PFSK-1 (cell line): ENCODE results near the gene SH3PXD2A.

Experiments
- FOXP2 ChIP-seq: optimal IDR thresholded peaks from 2 replicates; pipeline ENCODE3; 2011; ENCODE audit warnings: borderline replicate concordance, control low read depth, inconsistent platforms; ENCODE audit not compliant: insufficient read depth; ENCODE audit errors: extremely low read length, extremely low read depth
- POLR2AphosphoS5 ChIP-seq: IDR thresholded peaks from 2 replicates; pipeline ENCODE4 v1.6.1; 2012; ENCODE audit warnings: low read depth, mild to moderate bottlenecking, control low read depth, low read length, moderate library complexity
- SIN3A ChIP-seq: IDR thresholded peaks from 2 replicates; pipeline ENCODE4 v1.6.1; 2012; ENCODE audit warnings: mild to moderate bottlenecking, low read length, moderate library complexity, borderline replicate concordance; ENCODE audit not compliant: insufficient read depth
- TAF1 ChIP-seq: IDR thresholded peaks from 2 replicates; pipeline ENCODE4 v1.6.1; 2012; ENCODE audit warnings: low read length, control low read depth, borderline replicate concordance; ENCODE audit not compliant: insufficient read depth
- TF ChIP-seq, protein P1 (sequence below), 2 experiments: IDR thresholded peaks; 2 replicates each; pipeline versions ENCODE4 v1.6.1 to v1.8.0; 2011 to 2012; ENCODE audit warnings: low read depth in 2 of 2, low read length in 2 of 2, control low read depth in 1 of 2, inconsistent platforms in 1 of 2, mild to moderate bottlenecking in 1 of 2, moderate library complexity in 1 of 2; ENCODE audit not compliant: insufficient read depth in 1 of 2

SH3PXD2A gene

DNA sequence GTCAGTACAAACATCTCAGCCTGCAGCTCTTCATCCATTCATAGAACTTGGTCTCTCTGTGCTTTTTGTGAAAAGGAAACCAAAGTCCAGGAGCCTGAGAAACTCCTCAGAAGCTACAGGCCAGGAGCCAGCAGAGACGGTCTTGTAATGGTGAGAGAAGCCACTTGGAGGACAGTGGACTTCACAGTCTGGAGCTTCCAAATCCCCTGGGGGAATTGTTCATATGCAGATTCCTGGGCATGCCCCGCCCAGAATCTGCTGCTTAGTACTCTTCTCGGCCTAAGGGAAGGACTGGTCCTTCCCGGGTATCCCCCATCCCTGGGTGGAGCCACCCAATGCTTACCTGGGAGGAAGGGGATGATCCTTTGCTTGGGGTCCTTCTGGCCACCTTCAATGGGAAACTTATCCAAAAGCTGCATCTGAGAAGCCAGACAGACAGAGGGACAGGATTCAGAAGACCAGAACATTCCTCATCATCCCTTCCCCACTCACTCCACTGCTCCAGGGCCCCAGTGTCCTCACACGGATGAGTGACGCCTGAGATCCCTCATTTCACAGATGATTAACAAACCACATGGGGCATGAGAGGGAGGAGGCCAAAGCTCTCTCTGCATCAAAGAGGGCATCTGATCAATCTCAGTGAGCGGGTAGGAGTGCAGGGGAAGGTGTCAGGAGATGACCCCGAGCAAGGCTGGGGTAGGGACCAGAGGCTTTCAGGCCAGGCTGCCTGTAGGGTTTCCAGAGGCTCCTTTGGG lies 88.4 kb downstream of the SH3PXD2A start:
- TF ChIP-seq FOXP2 (no peak), POLR2AphosphoS5 (no peak), TAF1 (no peak), SIN3A (no peak)
- TF ChIP-seq, protein P1, sequence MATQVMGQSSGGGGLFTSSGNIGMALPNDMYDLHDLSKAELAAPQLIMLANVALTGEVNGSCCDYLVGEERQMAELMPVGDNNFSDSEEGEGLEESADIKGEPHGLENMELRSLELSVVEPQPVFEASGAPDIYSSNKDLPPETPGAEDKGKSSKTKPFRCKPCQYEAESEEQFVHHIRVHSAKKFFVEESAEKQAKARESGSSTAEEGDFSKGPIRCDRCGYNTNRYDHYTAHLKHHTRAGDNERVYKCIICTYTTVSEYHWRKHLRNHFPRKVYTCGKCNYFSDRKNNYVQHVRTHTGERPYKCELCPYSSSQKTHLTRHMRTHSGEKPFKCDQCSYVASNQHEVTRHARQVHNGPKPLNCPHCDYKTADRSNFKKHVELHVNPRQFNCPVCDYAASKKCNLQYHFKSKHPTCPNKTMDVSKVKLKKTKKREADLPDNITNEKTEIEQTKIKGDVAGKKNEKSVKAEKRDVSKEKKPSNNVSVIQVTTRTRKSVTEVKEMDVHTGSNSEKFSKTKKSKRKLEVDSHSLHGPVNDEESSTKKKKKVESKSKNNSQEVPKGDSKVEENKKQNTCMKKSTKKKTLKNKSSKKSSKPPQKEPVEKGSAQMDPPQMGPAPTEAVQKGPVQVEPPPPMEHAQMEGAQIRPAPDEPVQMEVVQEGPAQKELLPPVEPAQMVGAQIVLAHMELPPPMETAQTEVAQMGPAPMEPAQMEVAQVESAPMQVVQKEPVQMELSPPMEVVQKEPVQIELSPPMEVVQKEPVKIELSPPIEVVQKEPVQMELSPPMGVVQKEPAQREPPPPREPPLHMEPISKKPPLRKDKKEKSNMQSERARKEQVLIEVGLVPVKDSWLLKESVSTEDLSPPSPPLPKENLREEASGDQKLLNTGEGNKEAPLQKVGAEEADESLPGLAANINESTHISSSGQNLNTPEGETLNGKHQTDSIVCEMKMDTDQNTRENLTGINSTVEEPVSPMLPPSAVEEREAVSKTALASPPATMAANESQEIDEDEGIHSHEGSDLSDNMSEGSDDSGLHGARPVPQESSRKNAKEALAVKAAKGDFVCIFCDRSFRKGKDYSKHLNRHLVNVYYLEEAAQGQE (IDR thresholded peaks at IDR 0.05; ENCODE audit: insufficient read depth in 1 of 2, low read depth in 2 of 2, low read length in 2 of 2) = no peak

GRCh38 chr10:103765981-103766380 lies 89.4 kb downstream of the SH3PXD2A start:
- TF ChIP-seq, protein P1 (IDR thresholded peaks at IDR 0.05; ENCODE audit: insufficient read depth in 1 of 2, low read depth in 2 of 2, low read length in 2 of 2) = no peak
- no peak for TF ChIP-seq POLR2AphosphoS5
- TF ChIP-seq SIN3A = no peak
- TF ChIP-seq TAF1 = no peak
- TF ChIP-seq FOXP2 = no peak

DNA sequence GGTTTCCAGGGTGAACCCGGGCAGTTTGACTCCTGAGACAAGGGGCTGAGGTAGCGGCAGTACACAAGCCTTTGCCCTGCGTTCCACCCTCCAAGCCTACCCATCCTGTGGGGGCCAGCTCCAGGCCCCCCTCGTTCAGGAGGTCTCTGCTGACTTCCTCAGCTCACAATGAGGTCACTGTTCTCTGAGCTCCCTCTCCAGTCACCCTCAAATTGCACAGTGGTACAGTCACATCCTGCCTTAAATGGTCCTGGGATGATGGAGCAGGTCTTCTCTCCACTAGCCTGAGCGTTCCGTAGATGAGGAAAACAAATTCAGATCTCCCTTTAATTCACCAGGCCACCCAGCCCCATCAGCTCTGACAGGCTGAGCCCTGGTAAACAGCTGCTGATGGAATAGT lies 90.2 kb downstream of the SH3PXD2A start:
- TF ChIP-seq POLR2AphosphoS5 (no peak), FOXP2 (no peak)
- TF ChIP-seq, protein P1 (IDR thresholded peaks at IDR 0.05; ENCODE audit: insufficient read depth in 1 of 2, low read depth in 2 of 2, low read length in 2 of 2) = no peak

DNA sequence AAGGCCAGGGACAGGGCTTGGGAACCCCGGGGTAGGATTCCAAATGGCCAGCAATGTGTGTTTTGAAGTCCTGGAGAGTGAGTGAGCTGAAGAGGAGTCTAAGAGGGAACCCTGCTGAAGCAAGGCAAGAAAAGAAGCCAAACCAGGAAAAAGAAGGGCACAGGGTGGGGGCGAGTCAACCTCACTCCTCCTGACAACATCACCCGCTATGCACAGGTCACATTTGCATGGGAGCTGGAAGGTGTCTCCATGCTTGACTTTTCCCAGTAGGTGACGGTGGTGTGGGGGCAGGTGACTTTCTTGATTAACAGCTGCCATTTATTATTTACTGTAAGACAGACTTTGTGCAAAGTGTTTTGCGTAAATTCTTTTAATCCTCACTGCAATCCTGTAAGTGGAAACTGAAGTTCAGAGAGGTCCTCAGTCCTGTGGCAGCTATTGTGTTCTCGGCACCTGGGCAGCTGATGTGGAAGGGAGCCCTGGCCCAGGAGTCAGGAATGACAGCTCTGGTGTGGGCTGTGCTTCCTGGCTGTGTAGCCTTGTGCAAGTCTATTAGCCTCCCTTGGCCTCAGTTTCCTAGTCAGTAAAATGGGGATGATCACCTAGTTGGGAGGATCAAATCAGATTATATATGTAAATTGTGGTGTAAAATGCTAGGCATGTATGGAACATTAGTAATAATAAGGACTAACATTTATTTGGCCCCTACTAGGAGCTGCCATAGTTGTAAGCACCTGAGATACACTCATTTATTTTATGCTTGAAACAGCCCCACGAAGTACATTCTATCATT lies 90.9 kb downstream of the SH3PXD2A start:
- TF ChIP-seq TAF1 (no peak), SIN3A (no peak), POLR2AphosphoS5 (no peak), FOXP2 (no peak)
- TF ChIP-seq, protein P1 (IDR thresholded peaks at IDR 0.05; ENCODE audit: insufficient read depth in 1 of 2, low read depth in 2 of 2, low read length in 2 of 2) = no peak
